LNCaP clone FGC (cell line): ENCODE results near the gene MTHFD1.

ENCODE experiments used
- DNase-seq: peaks from one replicate; pipeline ENCODE4 v3.0.0-alpha.2; 2011; ENCODE audit warnings: low read depth
- H3K4me3 ChIP-seq: 2 replicates; pipeline ENCODE4 v1.5.1; 2011; ENCODE audit warnings: mild to moderate bottlenecking, low read depth, low read length, control low read depth
- TF ChIP-seq, protein P1 (sequence below): IDR thresholded peaks from 2 replicates; pipeline ENCODE4 v1.5.1; 2012; ENCODE audit warnings: mild to moderate bottlenecking; ENCODE audit not compliant: control insufficient read depth, insufficient read depth; ENCODE audit errors: extremely low read depth

The MTHFD1 gene

DNA sequence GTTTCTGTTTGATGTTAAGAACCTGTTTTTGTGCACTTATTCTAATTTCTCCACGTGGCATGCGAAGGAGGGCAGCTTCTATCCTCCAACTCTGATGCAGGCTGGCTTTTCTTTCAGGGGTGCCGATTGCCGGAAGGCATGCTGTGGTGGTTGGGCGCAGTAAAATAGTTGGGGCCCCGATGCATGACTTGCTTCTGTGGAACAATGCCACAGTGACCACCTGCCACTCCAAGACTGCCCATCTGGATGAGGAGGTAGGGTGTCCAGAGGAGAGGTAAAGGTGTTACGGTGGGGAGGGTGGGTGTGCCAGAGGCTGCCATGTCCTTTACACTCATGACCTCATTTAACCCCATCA is 29.6 kb downstream of the MTHFD1 start:
- no peak overlapping the region for H3K4me3 ChIP-seq
- DNase-seq: no peak
- TF ChIP-seq, protein P1, sequence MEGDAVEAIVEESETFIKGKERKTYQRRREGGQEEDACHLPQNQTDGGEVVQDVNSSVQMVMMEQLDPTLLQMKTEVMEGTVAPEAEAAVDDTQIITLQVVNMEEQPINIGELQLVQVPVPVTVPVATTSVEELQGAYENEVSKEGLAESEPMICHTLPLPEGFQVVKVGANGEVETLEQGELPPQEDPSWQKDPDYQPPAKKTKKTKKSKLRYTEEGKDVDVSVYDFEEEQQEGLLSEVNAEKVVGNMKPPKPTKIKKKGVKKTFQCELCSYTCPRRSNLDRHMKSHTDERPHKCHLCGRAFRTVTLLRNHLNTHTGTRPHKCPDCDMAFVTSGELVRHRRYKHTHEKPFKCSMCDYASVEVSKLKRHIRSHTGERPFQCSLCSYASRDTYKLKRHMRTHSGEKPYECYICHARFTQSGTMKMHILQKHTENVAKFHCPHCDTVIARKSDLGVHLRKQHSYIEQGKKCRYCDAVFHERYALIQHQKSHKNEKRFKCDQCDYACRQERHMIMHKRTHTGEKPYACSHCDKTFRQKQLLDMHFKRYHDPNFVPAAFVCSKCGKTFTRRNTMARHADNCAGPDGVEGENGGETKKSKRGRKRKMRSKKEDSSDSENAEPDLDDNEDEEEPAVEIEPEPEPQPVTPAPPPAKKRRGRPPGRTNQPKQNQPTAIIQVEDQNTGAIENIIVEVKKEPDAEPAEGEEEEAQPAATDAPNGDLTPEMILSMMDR: no peak

DNA sequence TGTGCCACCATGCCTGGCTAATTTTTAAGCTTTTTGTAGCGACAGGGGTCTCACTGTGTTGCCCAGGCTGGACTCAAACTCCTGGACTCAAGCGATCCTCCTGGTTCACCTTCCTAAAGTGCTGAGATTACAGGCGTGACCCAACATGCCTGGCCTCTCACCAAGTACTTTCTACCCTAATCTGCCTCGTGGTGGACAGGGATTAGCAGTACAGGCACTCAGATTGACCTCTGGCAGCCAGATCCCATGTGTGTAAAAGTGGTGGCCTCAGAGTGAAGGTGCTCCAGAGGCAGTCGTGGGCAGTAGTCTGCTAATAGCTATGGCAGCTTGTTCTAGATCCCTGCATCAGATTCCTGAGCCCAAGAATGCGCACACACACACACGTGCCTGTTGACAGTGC is 30.9 kb downstream of the MTHFD1 start:
- DNase-seq: no peak
- H3K4me3 ChIP-seq: no peak overlapping the region

DNA sequence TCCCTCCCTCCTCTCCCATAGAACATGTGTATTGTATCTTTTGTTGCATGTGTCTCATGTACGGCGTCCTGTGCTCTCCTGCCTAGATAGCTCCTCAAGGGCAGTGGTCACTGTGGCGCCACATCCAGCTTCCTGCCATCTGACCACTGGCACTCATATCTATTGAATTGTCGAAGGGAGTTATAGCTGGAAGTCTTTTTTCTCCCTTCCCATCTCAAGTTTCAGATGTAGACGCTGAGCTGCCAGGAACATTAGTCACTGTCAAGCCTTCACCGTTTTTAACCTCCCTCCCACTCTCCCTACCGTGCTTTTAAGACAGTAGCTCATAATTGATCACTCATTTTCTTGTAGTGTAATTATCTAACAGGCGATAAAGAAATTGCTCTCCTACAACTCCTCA is 33.0 kb downstream of the MTHFD1 start:
- TF ChIP-seq, protein P1: no peak
- no peak overlapping the region for H3K4me3 ChIP-seq
- DNase-seq: no peak

More for the DNA sequence above, 30.9 kb downstream of the MTHFD1 start:
- TF ChIP-seq, protein P1: no peak

DNA sequence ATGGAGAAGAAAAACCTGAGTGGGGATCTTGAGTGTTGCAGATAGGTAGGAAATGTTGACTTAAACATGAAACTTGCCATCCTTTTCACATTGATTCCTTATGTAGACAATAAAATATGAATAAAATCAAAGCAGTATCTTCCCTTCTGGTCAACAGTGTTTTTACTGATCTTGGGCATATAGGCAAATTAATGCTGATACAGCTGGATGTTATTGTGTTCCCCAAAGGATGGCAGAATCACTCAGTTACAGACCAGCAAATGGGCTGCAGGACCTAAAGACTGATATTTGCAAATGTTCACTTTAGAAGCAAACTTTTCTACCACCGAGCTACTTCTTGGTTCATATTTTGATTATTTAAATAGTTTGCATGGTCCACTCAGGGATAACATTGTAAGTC is 33.9 kb downstream of the MTHFD1 start:
- no peak overlapping the region for H3K4me3 ChIP-seq
- TF ChIP-seq, protein P1: no peak
- DNase-seq: no peak

DNA sequence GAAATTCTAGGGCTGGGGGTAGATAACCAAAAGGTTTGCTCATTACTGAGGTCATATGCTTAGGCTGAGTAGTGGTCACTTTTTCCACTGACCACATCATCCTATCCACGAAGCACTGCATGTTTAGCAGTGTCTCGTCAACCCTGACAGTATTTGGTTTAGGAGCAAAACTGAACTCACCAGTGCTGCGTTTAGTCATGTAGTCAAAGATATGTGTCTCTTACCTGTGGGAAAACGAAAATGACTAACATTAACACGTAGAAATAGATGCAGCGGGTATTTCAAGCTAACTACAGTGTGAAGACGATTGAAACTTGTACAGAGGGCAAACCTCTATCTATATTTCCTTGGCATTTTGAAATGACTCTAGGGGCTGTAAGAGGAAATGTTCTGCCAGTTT is 34.6 kb downstream of the MTHFD1 start:
- TF ChIP-seq, protein P1: no peak
- no peak overlapping the region for H3K4me3 ChIP-seq
- no peak for DNase-seq

DNA sequence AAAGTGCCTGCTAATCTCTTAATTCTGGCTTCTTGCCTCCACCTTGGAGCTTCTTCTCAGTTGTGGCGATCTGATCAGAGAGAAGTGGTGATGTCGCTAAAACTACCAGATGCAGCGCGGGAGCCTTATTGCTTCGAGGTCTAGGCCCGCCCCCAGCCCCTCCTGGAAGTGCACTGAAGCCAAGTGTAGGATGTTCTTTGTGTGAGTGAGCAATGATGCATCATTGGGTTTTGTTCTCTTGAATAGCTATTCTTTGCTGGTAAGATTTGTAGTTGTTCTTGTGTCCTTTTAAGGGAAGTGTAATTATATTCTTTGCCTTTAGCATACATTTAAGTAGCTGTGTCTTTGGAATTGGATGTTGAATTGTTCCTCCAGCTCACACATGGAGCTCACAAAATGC is 35.8 kb downstream of the MTHFD1 start:
- DNase-seq: no peak
- TF ChIP-seq, protein P1: no peak
- no peak overlapping the region for H3K4me3 ChIP-seq

DNA sequence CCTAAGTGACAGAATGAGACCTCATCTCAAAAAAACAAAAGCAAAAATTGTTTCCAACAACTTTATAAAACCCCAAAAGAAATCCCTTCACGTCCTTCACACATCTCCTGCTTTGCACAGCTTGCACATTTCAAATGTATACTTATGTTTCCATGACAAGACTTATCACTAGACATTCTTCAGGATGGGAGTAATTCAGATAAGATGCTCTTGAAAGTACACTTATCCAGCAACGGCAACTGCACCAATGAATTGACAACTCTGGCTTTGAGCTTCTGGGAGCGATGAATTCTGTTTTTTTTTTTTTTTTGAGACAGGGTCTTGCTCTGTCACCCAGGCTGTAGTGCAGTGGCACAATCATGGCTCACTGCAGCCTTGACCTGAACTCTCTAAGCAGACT is 46.4 kb downstream of the MTHFD1 start:
- TF ChIP-seq, protein P1: no peak
- H3K4me3 ChIP-seq: no peak overlapping the region
- DNase-seq: no peak
